Hippocampal formation (tissue), 2 donors: ENCODE measurements around the gene EPO.
A peak's percentile ranks its signal among the peaks of the same experiment; 100 is the strongest.
"Not testable (repeated sequence)": the region's sequence is repeated elsewhere in the genome, so short reads cannot be mapped to it uniquely, and the experiment has no call there.

Experiments
- DNase-seq, 2 donors: peaks; one replicate each; lab custom pipeline; 2025; lab: John Stamatoyannopoulos, UW

The EPO gene

GRCh38 chr7:100736671-100737070, 16.4 kb downstream of the EPO start:
- DNase-seq, result no peak

GRCh38 chr7:100739934-100740333, 19.7 kb downstream of the EPO start:
- no peak for DNase-seq

DNA sequence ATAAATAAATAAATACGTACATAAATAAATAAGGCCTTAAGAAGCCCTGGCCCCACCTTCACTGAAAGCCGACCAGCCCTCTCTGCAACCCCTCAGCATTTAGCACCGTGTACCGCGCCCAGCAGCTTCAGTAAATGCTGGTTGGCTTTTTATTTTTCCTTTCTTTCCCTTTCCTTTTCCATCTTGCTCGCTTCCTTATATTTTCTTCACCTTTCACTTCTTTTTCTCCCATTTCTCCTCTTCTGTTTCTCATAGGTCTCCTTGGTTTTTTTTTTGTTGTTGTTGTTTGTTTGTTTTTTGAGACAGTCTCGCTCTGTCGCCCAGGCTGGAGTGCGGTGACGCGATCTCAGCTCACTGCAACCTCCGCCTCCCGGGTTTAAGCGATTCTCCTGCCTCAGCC, 24.3 kb downstream of the EPO start:
- no peak for DNase-seq

- peak; percentile 3 to 21 for DNase-seq
Measured at GRCh38 chr7:100745184-100745583, 24.9 kb downstream of the EPO start.

- DNase-seq, result no peak
Measured at GRCh38 chr7:100752994-100753393, 32.7 kb downstream of the EPO start.

GRCh38 chr7:100753750-100754149, 33.5 kb downstream of the EPO start:
- DNase-seq, result no peak

GRCh38 chr7:100759357-100760171, 39.3 kb downstream of the EPO start:
- no peak for DNase-seq

GRCh38 chr7:100762841-100763240, 42.6 kb downstream of the EPO start:
- DNase-seq, result not testable (repeated sequence)

GRCh38 chr7:100763556-100764140, 43.4 kb downstream of the EPO start:
- DNase-seq, result no peak

DNA sequence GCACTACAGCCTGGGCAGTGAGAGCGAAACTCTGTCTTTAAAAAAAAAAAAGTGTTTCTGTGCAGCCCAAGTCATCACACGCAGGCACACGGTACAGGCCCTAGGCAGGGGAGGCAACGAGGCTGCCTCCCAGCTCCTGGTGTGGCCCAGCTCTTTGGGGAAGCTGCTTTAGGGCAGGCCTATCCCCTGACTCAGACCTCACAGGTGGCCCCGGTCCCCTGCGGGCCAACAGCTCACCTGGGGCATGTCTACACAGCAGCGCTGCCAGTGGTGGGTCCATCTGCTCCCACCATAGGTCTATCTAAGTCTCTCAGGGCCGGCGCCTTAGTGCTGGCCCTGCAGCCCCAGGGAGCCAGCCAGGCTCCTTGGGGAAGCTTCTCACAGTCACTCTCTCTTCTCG, 44.6 kb downstream of the EPO start:
- no peak for DNase-seq

GRCh38 chr7:100765250-100765649, 45.0 kb downstream of the EPO start:
- DNase-seq, result no peak

DNA sequence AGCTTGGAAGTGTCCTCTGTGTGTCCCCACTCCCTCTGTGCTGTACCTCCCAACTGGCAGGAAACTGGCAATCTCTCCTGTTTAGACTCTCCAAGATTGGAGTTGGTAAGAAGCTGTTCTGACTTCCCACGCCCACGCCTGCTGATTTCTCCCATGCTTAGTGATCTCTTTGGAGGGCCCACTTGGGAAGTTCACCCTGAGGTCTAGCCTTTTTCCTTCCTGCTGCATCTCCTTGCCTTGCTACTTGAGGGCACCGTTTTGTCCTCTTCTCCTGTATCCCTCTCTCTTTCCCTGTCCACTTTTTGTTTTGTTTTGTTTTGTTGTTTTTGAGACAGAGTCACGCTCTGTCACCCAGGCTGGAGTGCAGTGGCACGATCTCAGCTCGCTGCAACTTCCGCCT, 48.5 kb downstream of the EPO start:
- no peak for DNase-seq
